Activated naive CD4-positive, alpha-beta T cell treated with anti-CD3 and anti-CD28 coated beads, Interleukin-2, amount 50 U/mL, for 16 hours (primary cell): ENCODE measurements around the gene DHRSX.
"Not testable (repeated sequence)": the region's sequence is repeated elsewhere in the genome, so short reads cannot be mapped to it uniquely, and the experiment has no call there.

Experiments
- DNase-seq: peaks from one replicate; pipeline ENCODE4 v3.0.0-alpha.2; 2020

Gene DHRSX

DNA sequence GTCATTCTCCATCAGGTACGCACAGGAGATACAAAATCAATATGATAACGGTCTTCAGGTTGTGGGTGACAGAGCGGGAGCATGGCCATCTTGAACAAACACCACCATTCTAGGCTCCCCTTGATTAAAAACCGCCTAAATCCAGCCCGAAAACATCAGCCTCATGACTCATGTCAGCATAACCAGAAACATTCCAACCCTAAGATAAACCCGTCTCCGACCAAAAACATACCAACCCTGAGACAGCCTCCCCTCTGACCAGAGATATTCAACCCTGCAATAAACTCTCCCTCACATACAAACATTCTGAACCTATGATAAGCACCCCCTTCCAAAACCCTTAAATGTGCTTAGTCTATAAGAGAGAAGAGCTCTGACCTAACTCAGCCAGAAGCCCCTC lies 157.9 kb downstream of the DHRSX start:
- no peak for DNase-seq

DNA sequence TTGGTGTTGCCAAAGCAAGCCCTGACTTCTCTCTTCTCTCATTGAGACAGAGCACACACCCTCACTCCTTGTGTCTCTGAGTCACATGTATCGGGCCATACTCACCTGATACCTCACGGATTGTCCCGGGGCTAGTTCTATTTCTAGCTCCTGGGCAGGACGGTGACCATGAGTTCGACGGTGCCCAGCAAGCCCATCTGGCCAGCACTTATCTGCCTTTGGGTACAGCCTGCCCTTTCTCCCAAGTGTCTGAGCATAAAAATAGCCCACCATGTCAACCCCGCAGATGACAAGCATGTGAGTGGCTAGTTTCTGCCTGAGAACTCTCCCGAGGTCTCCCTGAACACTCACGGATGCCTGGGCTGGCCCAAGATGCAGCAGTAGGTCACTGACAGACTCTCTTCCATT lies 158.5 kb downstream of the DHRSX start:
- DNase-seq = no peak

DNA sequence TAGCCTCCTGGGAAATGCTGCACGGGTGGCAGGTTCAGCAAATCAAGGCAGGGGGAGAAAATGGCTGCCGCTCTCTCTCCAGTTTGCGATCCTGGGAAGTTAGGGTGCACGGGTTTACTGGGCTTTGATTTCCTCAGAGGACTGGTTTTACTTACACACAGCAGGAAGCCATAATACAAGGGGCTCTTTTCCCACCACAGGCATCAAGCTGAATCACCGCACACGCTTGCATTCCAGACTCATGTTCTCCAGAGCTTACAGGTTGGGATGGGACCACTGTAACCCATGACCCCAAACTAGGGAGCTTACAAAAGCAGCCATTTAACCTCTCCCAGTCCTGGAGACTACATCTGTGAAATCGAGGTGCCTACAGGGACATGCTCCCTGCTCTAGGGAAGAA lies 159.8 kb downstream of the DHRSX start:
- no peak for DNase-seq

DNA sequence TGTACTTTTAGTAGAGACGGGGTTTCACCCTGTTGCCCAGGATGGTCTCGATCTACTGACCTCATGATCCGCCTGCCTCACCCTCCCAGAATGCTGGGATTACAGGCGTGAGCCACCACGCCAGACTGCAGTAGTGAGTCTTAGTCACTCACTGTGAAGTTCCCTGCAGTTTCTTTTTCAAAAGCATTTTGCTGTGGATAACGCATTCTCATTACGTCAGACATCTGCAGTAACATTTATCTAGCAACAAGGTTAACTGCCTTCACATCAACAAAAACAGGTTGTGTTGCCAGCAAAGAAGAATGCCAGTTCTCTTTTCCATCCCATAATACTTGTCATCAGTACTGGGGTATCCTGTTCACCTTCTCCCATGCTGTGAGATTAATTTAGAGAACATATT lies 164.6 kb downstream of the DHRSX start:
- no peak for DNase-seq

DNA sequence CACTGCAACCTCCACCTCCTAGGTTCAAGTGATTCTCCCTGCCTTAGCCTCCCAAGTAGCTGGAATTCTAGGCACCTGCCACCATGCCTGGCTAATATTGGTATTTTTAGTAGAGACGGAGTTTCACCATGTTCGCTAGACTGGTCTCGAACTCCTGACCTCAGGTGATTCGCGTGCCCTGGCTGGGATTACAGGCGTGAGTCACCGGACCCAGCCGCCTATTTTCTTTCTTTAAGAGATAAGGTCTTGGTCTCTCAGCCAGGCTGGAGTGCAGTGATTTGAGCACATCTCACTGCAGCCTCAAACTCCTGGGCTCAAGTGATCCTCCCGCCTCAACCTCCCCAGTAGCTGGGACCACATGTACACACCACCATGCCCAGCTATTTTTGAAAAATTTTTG lies 166.5 kb downstream of the DHRSX start:
- no peak for DNase-seq

DNA sequence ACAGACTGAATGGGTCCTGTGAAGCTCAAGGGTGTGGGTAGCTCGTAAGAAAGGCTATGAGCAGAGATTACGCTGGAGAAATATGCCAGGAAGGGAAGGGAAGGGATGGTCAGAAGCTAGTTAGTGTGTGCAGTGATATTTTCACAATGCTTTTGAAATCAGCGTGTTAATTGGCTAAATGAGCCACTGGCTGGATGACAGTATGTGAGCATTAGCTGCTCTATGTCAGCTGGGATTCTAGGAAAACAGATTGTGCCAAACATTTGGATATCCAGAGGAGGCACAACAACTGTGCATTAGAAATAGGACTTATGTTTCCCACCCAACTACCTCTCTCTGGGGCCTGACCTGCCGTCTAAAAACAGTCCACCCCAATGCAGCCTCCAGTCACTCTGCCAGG lies 168.5 kb downstream of the DHRSX start:
- no peak for DNase-seq

DNA sequence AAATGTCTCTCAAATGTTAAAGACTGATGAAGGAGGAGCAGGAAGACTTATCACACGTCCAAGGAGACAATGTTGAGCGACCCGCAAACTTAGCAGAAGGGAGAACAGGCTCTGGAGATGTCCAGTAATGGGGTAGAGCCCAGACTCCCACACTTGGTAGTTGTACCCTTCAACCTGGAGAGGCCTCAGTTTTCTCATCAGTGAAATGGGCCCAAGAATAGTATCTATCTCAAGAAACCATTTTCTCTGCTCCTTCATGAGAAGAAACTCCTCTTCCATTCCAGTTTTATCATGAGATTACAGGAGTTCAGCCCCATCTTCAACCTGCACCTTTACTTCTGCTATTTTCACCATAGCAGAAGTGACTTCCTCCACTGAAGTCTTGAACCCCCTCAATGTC lies 169.9 kb downstream of the DHRSX start:
- DNase-seq = no peak

DNA sequence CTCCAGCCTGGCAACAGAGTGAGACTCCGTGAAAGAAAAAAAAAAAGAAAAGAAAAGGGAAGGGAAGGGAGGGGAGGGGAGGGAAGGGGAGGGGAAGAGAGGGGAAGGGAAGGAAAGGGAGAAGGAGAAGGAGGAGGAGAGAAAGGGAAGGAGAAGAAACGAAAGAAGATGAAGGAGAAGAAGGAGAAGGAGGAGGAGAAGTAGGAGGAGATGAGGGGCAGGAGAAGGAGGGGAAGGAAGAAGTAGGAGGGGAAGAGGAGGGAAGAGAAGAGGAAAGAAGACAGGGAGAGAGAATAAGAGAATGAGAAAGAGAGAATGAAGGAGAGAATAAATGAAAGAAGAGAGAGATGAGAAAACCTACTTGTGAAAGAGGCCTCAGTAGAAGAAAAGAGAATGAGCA lies 170.3 kb downstream of the DHRSX start:
- DNase-seq = no peak

DNA sequence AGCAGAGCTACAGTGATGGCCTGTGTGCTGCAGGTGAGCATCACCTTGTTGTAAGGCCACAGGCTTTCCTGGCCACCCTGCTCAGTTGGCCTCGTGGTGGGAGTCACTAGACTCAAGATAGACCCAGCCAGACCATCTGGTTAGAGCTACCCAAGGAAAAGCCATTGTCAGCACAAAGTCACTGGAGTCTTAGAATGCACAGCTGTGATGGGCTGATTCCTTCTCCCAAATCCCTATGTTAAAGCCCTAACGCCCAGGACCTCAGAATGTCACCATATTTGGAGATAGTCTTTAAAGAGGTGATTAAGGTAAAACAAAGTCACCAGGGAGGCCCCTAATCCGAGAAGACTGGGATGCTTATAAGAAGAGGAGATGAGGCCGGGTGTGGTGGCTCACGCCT lies 173.4 kb downstream of the DHRSX start:
- DNase-seq = no peak

DNA sequence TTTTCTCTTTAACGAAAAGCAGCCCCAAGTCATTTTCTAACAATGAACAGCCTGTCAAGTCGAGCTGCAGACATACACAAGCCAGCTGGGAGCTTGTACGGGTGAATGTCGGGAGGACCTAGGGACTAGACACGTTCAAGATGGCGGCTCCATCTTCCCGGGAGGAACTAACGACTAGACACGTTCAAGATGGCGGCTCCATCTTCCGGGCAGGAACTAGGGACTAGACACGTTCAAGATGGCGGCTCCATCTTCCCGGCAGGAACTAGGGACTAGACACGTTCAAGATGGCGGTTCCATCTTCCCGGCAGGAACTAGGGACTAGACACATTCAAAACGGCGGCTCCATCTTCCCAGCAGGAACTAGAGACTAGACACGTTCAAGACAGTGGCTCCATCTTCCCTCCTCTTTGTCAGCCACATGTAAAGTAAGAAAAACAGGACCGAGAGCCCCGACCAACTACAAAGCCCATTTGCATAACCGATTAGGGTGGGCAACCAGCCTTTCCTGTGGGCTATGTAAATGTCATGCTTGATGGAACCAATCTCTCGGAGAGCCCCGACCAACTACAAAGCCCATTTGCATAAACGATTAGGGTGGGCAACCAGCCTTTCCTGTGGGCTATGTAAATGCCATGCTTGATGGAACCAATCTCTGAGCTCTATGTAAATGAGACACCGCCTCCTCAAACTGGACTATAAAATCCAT lies 175.5 kb downstream of the DHRSX start:
- peak; percentile 33 for DNase-seq

DNA sequence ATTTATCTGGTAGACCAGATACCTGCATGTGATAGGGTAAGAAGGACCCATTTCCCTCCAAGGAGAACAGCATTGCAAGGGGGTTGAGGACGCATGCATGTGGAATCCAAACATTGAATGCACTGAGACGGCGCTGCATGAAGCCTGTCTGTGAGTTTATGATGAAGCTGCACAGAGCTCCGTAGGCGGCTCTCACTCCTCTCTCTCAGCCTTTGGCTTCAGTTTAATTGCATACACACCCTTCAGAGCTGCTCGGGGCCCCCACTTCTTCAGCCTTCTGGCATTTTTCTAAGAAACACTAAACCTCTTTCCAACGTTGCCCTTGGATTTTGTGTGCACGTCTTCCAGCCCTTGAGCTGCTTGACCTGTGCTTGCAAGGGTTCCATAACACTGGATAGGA lies 176.6 kb downstream of the DHRSX start:
- DNase-seq = no peak

DNA sequence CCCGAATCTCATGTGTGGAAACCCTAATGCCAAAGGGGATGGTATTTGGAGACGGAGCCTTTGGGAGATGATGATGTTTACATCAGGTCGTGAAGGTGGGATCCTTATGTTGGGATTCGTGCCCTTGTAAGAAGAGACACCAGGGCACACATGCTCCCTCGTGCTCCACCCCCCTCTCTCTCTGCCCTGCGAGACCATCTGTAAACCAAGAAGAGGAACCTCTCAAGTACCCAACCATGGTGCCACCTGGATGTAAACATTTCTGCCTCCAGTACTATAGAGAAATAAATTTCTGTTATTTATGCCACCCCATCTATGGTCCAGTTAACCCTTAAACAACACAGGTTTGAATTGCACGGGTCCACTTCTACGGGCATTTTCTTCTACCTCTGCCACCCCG lies 179.4 kb downstream of the DHRSX start:
- DNase-seq = no peak

DNA sequence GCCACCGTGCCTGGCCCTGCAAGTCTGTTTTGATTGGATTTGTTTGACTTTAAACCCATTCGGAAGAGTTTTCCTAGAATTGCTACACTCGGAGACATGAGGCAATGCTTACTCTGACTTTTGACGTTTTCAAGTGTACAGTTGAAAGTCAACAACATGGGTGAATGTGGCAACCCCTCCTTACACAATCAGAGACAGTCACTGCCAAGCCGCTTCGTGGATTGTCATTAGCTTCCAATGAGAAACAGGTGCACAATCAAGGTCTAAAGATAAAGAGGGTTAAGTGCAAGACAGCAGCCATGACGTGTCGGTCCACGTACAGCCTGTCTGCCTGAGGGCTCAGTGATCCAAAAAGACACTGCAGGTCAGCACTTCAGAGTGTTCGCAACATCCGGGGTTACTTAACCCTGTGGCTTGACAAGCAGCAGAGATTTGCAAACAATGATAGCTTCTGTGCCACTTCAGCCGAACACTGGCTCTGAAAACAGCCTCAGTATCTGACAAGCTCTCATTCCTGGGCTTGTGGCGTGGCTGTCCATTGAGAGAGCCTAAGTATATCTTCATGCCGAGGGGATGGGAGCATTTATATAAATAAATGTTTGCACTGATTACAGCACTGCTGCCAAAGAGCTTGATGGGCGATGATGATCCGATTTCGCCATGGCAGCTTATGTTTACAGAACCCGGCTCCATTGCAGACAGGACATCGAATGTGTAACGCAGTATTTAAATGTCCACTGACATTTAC lies 180.0 kb downstream of the DHRSX start:
- no peak for DNase-seq

DNA sequence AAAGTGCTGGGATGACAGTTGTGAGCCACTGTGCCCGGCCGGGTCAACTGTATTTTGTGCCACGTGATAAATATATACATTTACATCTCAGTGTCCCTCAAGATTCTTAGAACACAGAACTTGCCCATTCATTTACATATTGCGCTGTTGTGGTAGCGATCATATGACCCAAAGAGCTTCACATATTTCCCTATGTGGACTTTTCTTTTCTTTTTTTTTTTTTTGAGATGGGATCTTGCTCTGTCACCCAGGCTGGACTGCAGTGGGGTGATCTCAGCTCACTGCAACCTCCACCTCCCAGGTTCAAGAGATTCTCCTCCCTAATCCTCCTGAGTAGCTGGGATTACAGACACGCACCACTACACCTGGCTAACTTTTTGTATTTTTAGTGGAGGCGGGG lies 180.7 kb downstream of the DHRSX start:
- no peak for DNase-seq

DNA sequence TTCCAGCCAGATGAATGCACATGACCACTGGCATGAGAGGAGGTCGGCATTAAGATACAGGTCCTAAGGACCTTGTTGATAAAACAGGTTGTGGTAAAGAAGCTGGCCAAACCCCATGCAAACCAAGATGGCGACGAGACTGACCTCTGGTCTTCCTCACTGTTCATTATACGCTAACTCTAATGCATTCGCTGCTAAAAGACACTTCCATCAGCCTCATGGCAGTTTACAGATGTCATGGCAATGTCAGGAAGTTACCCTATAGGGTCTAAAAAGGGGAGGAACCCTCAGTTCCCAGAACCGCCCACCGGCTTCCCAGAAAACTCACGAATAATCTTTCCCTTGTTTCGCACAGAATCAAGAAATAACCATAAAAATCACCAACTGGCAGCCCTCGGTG lies 182.4 kb downstream of the DHRSX start:
- no peak for DNase-seq

DNA sequence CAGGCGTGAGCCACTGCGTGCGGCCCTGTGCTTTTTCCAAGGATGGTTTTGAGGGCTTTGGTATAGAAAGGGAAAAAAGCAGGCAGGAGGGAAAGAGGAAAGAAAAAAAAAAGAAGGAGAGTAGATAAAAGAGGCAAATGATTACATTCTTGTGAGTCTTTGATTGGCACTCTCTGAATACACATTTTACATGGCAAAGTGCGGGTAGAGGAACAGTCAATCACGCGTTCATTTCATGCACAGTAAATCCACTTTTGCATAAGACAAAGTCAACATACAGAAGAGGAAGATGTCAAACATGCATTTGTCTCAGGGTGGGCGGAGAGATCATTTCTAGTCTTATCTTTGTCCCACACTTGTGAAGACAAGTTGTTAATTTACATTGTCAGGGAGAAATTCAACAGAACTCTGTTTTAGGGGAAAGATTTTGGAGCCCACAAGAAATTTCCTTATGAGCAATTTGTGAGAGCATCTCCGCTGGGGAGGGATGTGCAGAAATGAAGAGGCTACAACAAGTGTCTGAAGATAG lies 183.2 kb downstream of the DHRSX start:
- DNase-seq = no peak

DNA sequence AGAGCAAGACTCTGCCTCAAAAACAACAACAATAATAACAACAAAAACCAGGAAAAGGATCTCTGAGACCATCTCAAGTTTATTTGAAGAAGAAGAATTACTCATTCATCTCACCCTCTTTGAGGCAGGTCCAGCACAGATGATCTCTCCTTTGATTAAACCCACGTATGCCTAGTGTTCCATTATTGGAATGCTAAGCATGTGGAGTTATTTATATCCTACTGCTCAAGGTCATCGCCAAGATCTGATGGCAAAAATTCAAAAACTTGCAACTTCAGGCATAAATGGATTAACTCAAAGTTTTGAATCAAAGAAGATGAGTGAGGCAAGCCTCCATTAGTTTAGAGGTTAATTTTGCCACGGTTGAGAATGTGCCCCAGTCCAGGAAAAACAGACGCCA lies 184.2 kb downstream of the DHRSX start:
- no peak for DNase-seq

DNA sequence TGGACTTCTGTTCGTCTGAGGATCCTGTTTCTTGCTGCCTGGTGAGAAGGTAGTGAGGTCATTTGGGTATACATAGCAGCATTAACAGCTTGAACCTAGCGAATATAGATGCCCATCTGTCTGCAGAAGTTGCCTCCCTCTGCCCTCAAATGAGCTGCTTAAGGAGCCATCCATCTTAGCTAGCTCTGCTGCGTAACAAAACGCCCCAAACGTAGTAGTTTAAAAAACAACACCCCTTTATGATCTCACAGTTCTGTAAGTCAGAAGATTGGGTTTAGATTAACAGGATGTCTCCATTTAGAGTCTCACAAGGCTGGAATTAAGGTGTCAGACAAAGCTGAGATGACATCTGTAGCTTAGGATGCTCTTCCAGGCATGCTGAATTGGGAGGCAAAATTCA lies 185.3 kb downstream of the DHRSX start:
- DNase-seq = no peak

DNA sequence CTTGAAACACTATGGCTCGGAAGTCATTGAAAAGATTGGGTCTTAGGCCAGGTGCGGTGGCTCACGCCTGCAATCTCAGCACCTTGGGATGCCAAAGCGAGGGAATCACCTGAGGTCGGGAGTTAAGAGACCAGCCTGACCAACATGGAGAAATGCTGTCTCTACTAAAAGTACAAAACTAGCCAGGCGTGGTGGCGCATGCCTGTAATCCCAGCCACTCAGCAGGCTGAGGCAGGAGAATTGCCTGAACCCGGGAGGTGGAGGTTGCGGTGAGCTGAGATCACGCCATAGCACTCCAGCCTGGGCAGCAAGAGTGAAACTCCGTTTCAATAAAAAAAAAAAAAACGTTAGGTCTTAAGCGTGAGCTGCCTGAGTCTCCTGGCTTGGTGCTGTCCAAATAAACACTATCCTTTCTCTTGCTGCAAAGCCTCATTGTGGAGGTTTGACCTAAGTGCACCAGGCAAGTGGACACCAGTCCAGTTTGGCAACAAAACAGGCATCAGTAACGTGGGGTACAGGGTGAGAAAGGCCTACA lies 185.9 kb downstream of the DHRSX start:
- no peak for DNase-seq

DNA sequence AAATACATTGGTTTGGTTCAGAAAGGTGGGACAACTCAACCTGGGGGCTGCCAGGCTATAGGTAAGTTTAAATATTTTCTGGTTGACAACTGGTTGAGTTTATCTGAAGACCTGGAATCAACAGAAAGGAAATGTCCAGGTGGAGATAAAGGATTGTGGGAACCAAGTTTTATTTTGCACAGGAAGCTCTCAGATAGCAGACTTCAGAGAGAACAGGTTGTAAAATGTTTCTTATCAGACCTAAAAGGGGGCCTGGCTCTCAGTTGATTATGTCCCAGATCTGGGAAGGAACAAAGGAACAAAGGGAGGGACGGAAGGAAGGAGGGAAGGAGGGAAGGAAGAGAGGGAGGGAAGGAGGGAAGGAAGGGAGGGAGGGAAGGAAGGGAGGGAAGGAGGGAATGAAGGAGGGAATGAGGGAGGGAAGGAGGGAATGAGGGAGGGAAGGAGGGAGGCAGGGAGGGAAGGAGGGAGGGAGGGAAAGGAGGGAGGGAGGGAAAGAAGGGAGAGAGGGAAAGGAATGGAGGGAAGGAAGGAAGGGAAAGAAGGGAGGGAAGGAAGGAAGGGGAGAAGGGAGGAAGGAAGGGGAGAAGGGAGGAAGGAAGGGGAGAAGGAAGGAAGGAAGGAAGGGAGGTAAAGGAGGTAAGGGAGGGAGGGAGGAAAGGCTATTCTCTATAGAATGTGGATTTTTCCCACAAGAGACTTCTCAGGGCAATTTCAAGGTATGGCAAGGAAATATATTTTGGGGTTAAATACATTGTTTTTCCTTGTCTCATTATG lies 186.7 kb downstream of the DHRSX start:
- DNase-seq = no peak

DNA sequence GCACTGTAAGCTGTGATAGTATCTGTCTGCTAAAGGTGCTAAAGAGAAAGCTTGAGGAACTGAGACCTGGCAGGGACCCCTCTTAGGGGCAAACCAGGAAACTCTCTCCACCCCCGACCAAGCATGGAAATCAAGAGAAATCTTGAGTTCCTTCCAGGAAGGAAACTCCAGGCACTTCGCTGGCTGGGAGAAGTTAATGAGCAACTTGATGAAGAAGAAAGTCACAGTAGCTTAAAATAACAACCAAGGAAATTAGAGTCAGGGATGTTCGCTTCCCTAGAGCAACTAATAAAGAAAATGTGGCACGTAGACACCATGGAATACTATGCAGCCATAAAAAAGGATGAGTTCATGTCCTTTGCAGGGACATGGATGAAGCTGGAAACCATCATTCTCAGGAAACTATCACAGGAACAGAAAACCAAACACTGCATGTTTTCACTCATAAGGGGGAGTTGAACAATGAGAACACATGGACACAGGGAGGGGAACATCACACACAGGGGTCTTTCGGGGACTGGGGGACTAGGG lies 188.7 kb downstream of the DHRSX start:
- not testable (repeated sequence) for DNase-seq

DNA sequence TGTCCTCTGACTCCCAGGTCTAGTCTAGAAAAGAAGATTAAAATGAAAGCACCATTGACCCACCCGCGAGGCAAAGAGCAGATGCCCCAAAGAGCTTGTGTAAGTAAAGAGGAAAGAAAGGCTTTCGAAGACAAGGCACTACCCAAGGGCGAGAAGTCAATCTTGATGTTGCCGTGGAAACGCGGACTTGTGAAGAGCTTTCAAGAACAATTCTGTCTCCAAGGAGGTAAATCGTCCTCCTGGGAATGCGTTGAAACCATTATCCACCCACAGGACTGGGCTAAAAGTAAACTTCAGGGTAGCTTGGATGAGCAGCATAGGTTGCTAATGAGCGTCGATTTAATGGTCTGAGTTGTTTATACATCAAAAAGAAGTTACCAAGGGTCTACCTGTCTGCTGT lies 189.3 kb downstream of the DHRSX start:
- no peak for DNase-seq

DNA sequence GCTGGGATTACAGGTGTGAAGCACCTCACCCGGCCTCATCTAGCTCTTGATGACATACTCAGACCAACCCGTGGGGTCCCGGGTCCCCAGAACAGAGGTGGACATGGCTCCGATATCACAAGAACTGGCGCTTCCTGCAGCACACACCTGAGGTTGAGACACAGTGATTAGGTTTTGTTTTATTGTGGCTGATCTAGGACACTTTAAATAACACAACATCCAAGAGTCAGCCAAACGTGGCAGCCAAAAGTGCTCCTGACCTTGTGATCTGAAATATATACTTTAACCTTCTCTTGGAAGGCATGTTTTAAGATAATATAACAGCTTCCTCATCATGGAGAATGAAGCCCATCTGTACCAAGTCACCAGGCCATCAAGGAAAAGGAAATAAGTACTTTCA lies 198.9 kb downstream of the DHRSX start:
- no peak for DNase-seq
